HG03571 (cell line): Measurements from ENCODE around the gene TPSG1.
"Not testable (repeated sequence)": the region's sequence is repeated elsewhere in the genome, so short reads cannot be mapped to it uniquely, and the experiment has no call there.

Experiments
- ATAC-seq: cut with Tn5 transposase; IDR thresholded peaks from one replicate; pipeline ENCODE4 v1.9.1; 2021; ENCODE audit not compliant: unreplicated experiment

Gene TPSG1

GRCh38 chr16:1216681-1217400, 8.2 kb downstream of the TPSG1 start:
- no peak for ATAC-seq

GRCh38 chr16:1216296-1216619, 8.8 kb downstream of the TPSG1 start:
- ATAC-seq, result no peak

- no peak for ATAC-seq
Observed at GRCh38 chr16:1215574-1216295, 9.3 kb downstream of the TPSG1 start.

- no peak for ATAC-seq
Observed at GRCh38 chr16:1214719-1215118, 10.3 kb downstream of the TPSG1 start.

- ATAC-seq, result no peak
Observed at GRCh38 chr16:1213796-1214372, 11.2 kb downstream of the TPSG1 start.

GRCh38 chr16:1213231-1213630, 11.8 kb downstream of the TPSG1 start:
- ATAC-seq, result no peak

- no peak for ATAC-seq
Observed at GRCh38 chr16:1212616-1213194, 12.4 kb downstream of the TPSG1 start.

GRCh38 chr16:1211451-1212268, 13.4 kb downstream of the TPSG1 start:
- ATAC-seq, result no peak

- ATAC-seq, result no peak
Observed at GRCh38 chr16:1210461-1210860, 14.6 kb downstream of the TPSG1 start.

GRCh38 chr16:1209081-1209480, 16.0 kb downstream of the TPSG1 start:
- ATAC-seq, result no peak

GRCh38 chr16:1208239-1208830, 16.7 kb downstream of the TPSG1 start:
- ATAC-seq, result no peak

GRCh38 chr16:1206786-1207185, 18.3 kb downstream of the TPSG1 start:
- ATAC-seq, result no peak

GRCh38 chr16:1206326-1206725, 18.7 kb downstream of the TPSG1 start:
- ATAC-seq, result no peak

- ATAC-seq, result no peak
Observed at GRCh38 chr16:1204933-1205332, 20.1 kb downstream of the TPSG1 start.

GRCh38 chr16:1202274-1202673, 22.8 kb downstream of the TPSG1 start:
- no peak for ATAC-seq

GRCh38 chr16:1201444-1201843, 23.6 kb downstream of the TPSG1 start:
- no peak for ATAC-seq

- no peak for ATAC-seq
Observed at GRCh38 chr16:1200014-1200627, 24.9 kb downstream of the TPSG1 start.

GRCh38 chr16:1199347-1200013, 25.6 kb downstream of the TPSG1 start:
- no peak for ATAC-seq

GRCh38 chr16:1198671-1199346, 26.3 kb downstream of the TPSG1 start:
- not testable (repeated sequence) for ATAC-seq
